K562 (cell line): Measurements from ENCODE around the gene STUB1. TPM values are rescaled to one million over a fixed set of nuclear protein-coding genes. Genes with fewer than 3 reads are reported as not detected.

ENCODE experiments used
- ATAC-seq: fragments of 200-7000 bp; cut with Tn5 transposase; 3 replicates; pipeline ENCODE4 v1.9.1; 2020; ENCODE audit warnings: moderate library complexity
- BruUV-seq: library from RNA; stranded (reverse); fragments of 400-500 nt; replicated peaks from 2 replicates; lab custom pipeline; 2021; lab: Mats Ljungman, UMichigan
- CTCF ChIA-PET: fragments of 300-600 bp; formaldehyde crosslinking; extraction: SDS; loops from one replicate; lab custom pipeline; 2021; ENCODE audit warnings: low intra/inter-chr PET ratio; lab: Yijun Ruan, JAX
- POLR2A ChIA-PET: fragments of 300-600, 350-650 bp; sonication (Branson Sonifier 250); formaldehyde crosslinking; extraction: SDS; loops from one replicate; lab custom pipeline; 2021; ENCODE audit warnings: antibody characterized with exemption, inconsistent platforms; lab: Yijun Ruan, JAX
- DNase-seq, 4 experiments: peaks; one replicate each; pipeline versions ENCODE4 v3.0.0 to v3.0.0-alpha.2; 2011 to 2018; ENCODE audit warnings: low spot score in 3 of 4, mixed read lengths in 3 of 4; ENCODE audit errors: extremely low read depth in 1 of 4
- FAIRE-seq: peaks from 2 replicates; lab custom pipeline; 2011; peaks lifted over from hg19 to GRCh38; lab: Jason Lieb, UNC
- H2AFZ ChIP-seq: 2 replicates; pipeline ENCODE4 v1.6.0; 2011; ENCODE audit warnings: low read depth, low read length, control low read depth, inconsistent platforms
- H3K27ac ChIP-seq: fragments of 200-600 bp; 3 replicates; pipeline ENCODE4 v1.8.0; 2011; ENCODE audit warnings: low read depth, mild to moderate bottlenecking, control low read depth, inconsistent platforms, low read length, moderate library complexity, mixed read lengths; ENCODE audit errors: extremely low read depth
- H3K27me3 ChIP-seq, 2 experiments: fragments of 300-600 bp in 1 of 2; 2 replicates in 1 of 2; 3 replicates in 1 of 2; pipeline versions ENCODE4 v1.6.0 to v1.8.0; 2011; ENCODE audit warnings: inconsistent platforms in 2 of 2, low read length in 2 of 2, mild to moderate bottlenecking in 1 of 2, mixed read lengths in 1 of 2, moderate library complexity in 1 of 2; ENCODE audit not compliant: control insufficient read depth in 2 of 2, insufficient read depth in 2 of 2
- H3K36me3 ChIP-seq: fragments of 300-600 bp; 3 replicates; pipeline ENCODE4 v1.8.0; 2011; ENCODE audit warnings: mild to moderate bottlenecking, low read length, inconsistent platforms; ENCODE audit not compliant: control insufficient read depth, insufficient read depth
- H3K4me1 ChIP-seq, 2 experiments: fragments of 200-600 bp in 1 of 2; replicated peaks in 1 of 2; 2 replicates in 1 of 2; 3 replicates in 1 of 2; pipeline versions ENCODE4 v1.5.1 to v1.8.0; 2011; ENCODE audit warnings: inconsistent platforms in 2 of 2, low read length in 2 of 2, mild to moderate bottlenecking in 1 of 2, mixed read lengths in 1 of 2, moderate library complexity in 1 of 2; ENCODE audit not compliant: control insufficient read depth in 2 of 2, insufficient read depth in 2 of 2
- H3K4me2 ChIP-seq: 2 replicates; pipeline ENCODE4 v1.6.1; 2011; ENCODE audit warnings: low read length, control low read depth, inconsistent platforms, mixed read lengths; ENCODE audit not compliant: insufficient read depth
- H3K4me3 ChIP-seq: fragments of 200-600 bp; sonication (generic), shearing (Covaris generic); 2 replicates; pipeline ENCODE4 v1.5.1; 2016; ENCODE audit warnings: control low read depth, inconsistent platforms
- H3K79me2 ChIP-seq: fragments of 200-600 bp; 3 replicates; pipeline ENCODE4 v1.8.0; 2011; ENCODE audit warnings: low read length, inconsistent platforms; ENCODE audit not compliant: control insufficient read depth, insufficient read depth
- H3K9ac ChIP-seq, 2 experiments: 2 replicates each; pipeline versions ENCODE4 v1.6.0 to v1.6.1; 2011; ENCODE audit warnings: low read depth in 2 of 2, low read length in 2 of 2, control low read depth in 1 of 2, inconsistent platforms in 1 of 2, mild to moderate bottlenecking in 1 of 2, mixed read lengths in 1 of 2; ENCODE audit not compliant: insufficient read depth in 1 of 2
- H3K9me1 ChIP-seq: one replicate; pipeline ENCODE4 v1.6.0; 2011; ENCODE audit warnings: inconsistent platforms, mild to moderate bottlenecking, low read length, moderate library complexity; ENCODE audit not compliant: control insufficient read depth, insufficient read depth
- H3K9me3 ChIP-seq: replicated peaks from 2 replicates; pipeline ENCODE4 v1.5.1; 2011; ENCODE audit warnings: low read depth, low read length, inconsistent platforms; ENCODE audit not compliant: control insufficient read depth, insufficient read depth
- H4K20me1 ChIP-seq: replicated peaks from 2 replicates; pipeline ENCODE4 v1.6.1; 2011; ENCODE audit warnings: low read length, inconsistent platforms, mixed read lengths; ENCODE audit not compliant: control insufficient read depth, insufficient read depth
- DDX20 ChIP-seq: fragments of 450-650 bp; IDR thresholded peaks from 2 replicates; pipeline ENCODE4 v1.6.1; 2016; ENCODE audit warnings: missing genetic modification characterization, low read depth, mild to moderate bottlenecking, missing compliant biosample characterization, moderate library complexity
- NFIC ChIP-seq: fragments of 450-650 bp; IDR thresholded peaks from 2 replicates; pipeline ENCODE4 v1.6.1; 2017; ENCODE audit warnings: mild to moderate bottlenecking, inconsistent platforms
- WGBS: fragments of 100-300 bp; shearing (Covaris generic); methylation state at CpG from one replicate; pipeline ENCODE4 v1.1.6; 2016; ENCODE audit warnings: low coverage, mixed read lengths; ENCODE audit not compliant: insufficient coverage; ENCODE audit errors: missing lambda C conversion rate; 5-methylcytosine and 5-hydroxymethylcytosine counted together
- in situ Hi-C: fragments of 300-500 bp; cut with MboI; formaldehyde crosslinking; loops from 4 replicates; pipeline ENCODE4 v1.15.0; 2018; ENCODE audit warnings: inconsistent platforms, mixed read lengths
- intact Hi-C: fragments of 100-400 bp; cut with micrococcal nuclease; formaldehyde crosslinking; loops from 2 replicates; pipeline ENCODE4 v1.14.2; 2022
- polyA plus RNA-seq, 8 experiments: library from polyadenylated mRNA; depleted of rRNA in 4 of 8; stranded (reverse) in 5 of 8; unstranded in 3 of 8; fragments of >200 nt; fragmentation: Nextera tagmentation in 2 of 8; fragmentation: Illumina TruSeq in 1 of 8; extraction: Ambion mirVana in 2 of 8; extraction: Trizol in 1 of 8; gene quantifications; 2 replicates each; pipeline versions ENCODE4 v1.2.1 to v1.2.3, GENCODE V29; 2011 to 2014; ENCODE audit warnings: inconsistent platforms in 1 of 8, missing spikeins in 1 of 8
- total RNA-seq, 7 experiments: library from RNA; depleted of rRNA in 6 of 7; stranded (reverse); fragments of >200 nt in 6 of 7; fragmentation: Illumina TruSeq in 2 of 7; extraction: Trizol in 2 of 7; gene quantifications; 2 replicates each; pipeline versions ENCODE4 v1.2.1 to v1.2.3, GENCODE V29; 2011 to 2021; ENCODE audit warnings: low replicate concordance in 1 of 7
- TF ChIP-seq, protein P1 (sequence below): fragments of 450-650 bp; IDR thresholded peaks from 2 replicates; pipeline ENCODE4 v1.7.0; 2016; ENCODE audit warnings: borderline replicate concordance
- TF ChIP-seq, protein P2 (sequence below): fragments of 450-650 bp; IDR thresholded peaks from 2 replicates; pipeline ENCODE4 v1.6.1; 2016; ENCODE audit warnings: mild to moderate bottlenecking, moderate library complexity

STUB1 gene
- total and polyA plus RNA-seq, 9 of the 15 experiments (the other 6 are each of a cell fraction or from before 2014, with no cell fraction given) = 10.6 to 251 (median 152) TPM

DNA sequence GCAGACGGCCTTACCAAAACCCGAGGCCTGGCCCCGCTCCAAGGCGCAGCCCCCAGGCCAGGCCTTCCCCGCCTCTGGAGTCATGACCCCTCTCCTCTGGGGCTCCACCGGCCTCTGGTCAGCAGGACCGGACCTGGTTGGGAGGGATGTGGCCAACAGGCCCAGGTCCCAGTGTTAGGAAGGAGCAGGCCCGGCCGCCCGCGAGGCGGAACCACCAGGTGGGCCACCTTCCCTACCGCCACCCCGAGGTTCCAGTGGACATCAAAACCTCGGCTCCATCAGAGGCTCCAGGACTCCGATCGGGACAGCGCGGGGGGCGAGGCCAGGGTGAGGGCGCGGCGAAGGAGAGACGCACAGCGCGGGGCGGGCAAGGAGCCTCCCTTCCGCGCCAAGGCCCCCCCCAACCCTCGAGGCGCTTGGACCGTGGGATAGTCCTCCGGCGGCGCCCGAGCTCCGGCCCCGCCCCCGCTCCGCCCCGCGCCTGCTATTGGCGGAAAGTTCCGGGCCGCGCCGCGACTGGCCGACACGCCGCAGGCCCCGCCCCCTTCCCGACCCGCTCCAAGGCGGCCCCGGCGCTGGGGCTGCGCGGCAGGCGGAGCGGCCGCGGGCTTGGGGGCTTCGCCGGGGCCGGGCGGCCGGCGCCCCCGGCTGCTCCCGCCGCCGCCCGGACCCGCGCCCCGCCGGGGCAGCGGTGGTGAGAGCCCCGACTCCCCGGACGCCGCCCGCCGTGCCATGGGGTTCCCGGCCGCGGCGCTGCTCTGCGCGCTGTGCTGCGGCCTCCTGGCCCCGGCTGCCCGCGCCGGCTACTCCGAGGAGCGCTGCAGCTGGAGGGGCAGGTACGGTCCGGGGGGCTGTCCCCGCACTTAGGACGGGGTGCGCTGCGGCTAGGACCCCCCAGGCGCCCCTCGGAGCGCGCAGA, 34.6 kb downstream of the STUB1 start, which contains the start of gene METRN:
METRN (plus strand) TSS at position 561 of the 919 bp plus-strand sequence; CDS start at position 733, 172 bp downstream.
- H2AFZ ChIP-seq = peak within 1 kb of the TSS; percentile 75
- peaks cover 3% of the 10 kb centered on the region for H3K9me1 ChIP-seq
- peaks cover 12 to 85% of the 10 kb centered on the region in 2 experiments; a peak in 4 of 5 replicates for H3K4me1 ChIP-seq
- peaks cover 19% of the 10 kb centered on the region; the same call in 2 of the 3 replicates for H3K36me3 ChIP-seq
- in situ Hi-C loops = loop anchor here (5.0 to 10.0 kb wide), 2 partner anchors 72 to 340 kb away; partner anchors contain the start of genes CHTF18 and RPUSD1
- 7% methylated on average over 88 of the region's 108 CpGs for WGBS
- ATAC-seq (peak; percentile 84), FAIRE-seq (peak; percentile 60), DNase-seq (peak; percentile 87 to 95 (median 91))
- H3K9me3 ChIP-seq = no peaks in the 10 kb centered on the region
- H3K27ac ChIP-seq = peak within 1 kb of the TSS; percentile 35; the same call in 2 of the 3 replicates
- BruUV-seq = no TSS peak
- ChIA-PET CTCF (interaction anchor here (0.9 to 1.3 kb wide), 2 partner anchors 26 to 71 kb away, joined by 3 to 9 read pairs; partner anchors contain the start of gene CIAO3), POLR2A (interaction anchor here (0.6 to 1.7 kb wide), 8 partner anchors 11 to 345 kb away, joined by 3 to 5 read pairs (median 4); partner anchors contain the start of genes CCDC78 and WDR24)
- peak within 1 kb of the TSS; percentile 42 to 92; a peak in 3 of 4 replicates for H3K9ac ChIP-seq
- H3K4me2 ChIP-seq = peak within 1 kb of the TSS; percentile 77
- H3K27me3 ChIP-seq = no peaks in the 10 kb centered on the region
- H4K20me1 ChIP-seq = peaks cover 7% of the 10 kb centered on the region; the same call in 1 of the 2 replicates
- intact Hi-C loops = loop anchor here (2.0 to 5.0 kb wide), 2 partner anchors 14 to 92 kb away; no protein-coding TSS in a partner anchor
- H3K4me3 ChIP-seq = peak within 1 kb of the TSS; percentile 68
- H3K79me2 ChIP-seq = peaks cover 20% of the 10 kb centered on the region
- TF ChIP-seq, protein P1, sequence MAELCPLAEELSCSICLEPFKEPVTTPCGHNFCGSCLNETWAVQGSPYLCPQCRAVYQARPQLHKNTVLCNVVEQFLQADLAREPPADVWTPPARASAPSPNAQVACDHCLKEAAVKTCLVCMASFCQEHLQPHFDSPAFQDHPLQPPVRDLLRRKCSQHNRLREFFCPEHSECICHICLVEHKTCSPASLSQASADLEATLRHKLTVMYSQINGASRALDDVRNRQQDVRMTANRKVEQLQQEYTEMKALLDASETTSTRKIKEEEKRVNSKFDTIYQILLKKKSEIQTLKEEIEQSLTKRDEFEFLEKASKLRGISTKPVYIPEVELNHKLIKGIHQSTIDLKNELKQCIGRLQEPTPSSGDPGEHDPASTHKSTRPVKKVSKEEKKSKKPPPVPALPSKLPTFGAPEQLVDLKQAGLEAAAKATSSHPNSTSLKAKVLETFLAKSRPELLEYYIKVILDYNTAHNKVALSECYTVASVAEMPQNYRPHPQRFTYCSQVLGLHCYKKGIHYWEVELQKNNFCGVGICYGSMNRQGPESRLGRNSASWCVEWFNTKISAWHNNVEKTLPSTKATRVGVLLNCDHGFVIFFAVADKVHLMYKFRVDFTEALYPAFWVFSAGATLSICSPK = no peak
- TF ChIP-seq NFIC = peak; percentile 55; the same call in 1 of the 2 replicates
- TF ChIP-seq, protein P2, sequence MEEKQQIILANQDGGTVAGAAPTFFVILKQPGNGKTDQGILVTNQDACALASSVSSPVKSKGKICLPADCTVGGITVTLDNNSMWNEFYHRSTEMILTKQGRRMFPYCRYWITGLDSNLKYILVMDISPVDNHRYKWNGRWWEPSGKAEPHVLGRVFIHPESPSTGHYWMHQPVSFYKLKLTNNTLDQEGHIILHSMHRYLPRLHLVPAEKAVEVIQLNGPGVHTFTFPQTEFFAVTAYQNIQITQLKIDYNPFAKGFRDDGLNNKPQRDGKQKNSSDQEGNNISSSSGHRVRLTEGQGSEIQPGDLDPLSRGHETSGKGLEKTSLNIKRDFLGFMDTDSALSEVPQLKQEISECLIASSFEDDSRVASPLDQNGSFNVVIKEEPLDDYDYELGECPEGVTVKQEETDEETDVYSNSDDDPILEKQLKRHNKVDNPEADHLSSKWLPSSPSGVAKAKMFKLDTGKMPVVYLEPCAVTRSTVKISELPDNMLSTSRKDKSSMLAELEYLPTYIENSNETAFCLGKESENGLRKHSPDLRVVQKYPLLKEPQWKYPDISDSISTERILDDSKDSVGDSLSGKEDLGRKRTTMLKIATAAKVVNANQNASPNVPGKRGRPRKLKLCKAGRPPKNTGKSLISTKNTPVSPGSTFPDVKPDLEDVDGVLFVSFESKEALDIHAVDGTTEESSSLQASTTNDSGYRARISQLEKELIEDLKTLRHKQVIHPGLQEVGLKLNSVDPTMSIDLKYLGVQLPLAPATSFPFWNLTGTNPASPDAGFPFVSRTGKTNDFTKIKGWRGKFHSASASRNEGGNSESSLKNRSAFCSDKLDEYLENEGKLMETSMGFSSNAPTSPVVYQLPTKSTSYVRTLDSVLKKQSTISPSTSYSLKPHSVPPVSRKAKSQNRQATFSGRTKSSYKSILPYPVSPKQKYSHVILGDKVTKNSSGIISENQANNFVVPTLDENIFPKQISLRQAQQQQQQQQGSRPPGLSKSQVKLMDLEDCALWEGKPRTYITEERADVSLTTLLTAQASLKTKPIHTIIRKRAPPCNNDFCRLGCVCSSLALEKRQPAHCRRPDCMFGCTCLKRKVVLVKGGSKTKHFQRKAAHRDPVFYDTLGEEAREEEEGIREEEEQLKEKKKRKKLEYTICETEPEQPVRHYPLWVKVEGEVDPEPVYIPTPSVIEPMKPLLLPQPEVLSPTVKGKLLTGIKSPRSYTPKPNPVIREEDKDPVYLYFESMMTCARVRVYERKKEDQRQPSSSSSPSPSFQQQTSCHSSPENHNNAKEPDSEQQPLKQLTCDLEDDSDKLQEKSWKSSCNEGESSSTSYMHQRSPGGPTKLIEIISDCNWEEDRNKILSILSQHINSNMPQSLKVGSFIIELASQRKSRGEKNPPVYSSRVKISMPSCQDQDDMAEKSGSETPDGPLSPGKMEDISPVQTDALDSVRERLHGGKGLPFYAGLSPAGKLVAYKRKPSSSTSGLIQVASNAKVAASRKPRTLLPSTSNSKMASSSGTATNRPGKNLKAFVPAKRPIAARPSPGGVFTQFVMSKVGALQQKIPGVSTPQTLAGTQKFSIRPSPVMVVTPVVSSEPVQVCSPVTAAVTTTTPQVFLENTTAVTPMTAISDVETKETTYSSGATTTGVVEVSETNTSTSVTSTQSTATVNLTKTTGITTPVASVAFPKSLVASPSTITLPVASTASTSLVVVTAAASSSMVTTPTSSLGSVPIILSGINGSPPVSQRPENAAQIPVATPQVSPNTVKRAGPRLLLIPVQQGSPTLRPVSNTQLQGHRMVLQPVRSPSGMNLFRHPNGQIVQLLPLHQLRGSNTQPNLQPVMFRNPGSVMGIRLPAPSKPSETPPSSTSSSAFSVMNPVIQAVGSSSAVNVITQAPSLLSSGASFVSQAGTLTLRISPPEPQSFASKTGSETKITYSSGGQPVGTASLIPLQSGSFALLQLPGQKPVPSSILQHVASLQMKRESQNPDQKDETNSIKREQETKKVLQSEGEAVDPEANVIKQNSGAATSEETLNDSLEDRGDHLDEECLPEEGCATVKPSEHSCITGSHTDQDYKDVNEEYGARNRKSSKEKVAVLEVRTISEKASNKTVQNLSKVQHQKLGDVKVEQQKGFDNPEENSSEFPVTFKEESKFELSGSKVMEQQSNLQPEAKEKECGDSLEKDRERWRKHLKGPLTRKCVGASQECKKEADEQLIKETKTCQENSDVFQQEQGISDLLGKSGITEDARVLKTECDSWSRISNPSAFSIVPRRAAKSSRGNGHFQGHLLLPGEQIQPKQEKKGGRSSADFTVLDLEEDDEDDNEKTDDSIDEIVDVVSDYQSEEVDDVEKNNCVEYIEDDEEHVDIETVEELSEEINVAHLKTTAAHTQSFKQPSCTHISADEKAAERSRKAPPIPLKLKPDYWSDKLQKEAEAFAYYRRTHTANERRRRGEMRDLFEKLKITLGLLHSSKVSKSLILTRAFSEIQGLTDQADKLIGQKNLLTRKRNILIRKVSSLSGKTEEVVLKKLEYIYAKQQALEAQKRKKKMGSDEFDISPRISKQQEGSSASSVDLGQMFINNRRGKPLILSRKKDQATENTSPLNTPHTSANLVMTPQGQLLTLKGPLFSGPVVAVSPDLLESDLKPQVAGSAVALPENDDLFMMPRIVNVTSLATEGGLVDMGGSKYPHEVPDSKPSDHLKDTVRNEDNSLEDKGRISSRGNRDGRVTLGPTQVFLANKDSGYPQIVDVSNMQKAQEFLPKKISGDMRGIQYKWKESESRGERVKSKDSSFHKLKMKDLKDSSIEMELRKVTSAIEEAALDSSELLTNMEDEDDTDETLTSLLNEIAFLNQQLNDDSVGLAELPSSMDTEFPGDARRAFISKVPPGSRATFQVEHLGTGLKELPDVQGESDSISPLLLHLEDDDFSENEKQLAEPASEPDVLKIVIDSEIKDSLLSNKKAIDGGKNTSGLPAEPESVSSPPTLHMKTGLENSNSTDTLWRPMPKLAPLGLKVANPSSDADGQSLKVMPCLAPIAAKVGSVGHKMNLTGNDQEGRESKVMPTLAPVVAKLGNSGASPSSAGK = 0 out of 2 replicates have a peak, but pooled peaks have one; percentile 20
- no peak for TF ChIP-seq DDX20
